DND-41 (cell line): ENCODE data around the gene PUS3.

Experiments
- ATAC-seq: fragments of 200-7000 bp; cut with Tn5 transposase; 3 replicates; pipeline ENCODE4 v1.9.1; 2021; ENCODE audit warnings: low read depth; ENCODE audit not compliant: insufficient read depth
- DNase-seq: peaks from one replicate; pipeline ENCODE4 v3.0.0-alpha.2; 2020
- H2AFZ ChIP-seq: 2 replicates; pipeline ENCODE4 v1.6.0; 2012; ENCODE audit warnings: low read depth, low read length
- H3K27ac ChIP-seq: 2 replicates; pipeline ENCODE4 v1.5.1; 2012; ENCODE audit warnings: low read length, inconsistent platforms
- H3K27me3 ChIP-seq: fragments of 200-600 bp; sonication (generic); 2 replicates; pipeline ENCODE4 v1.6.0; 2012; ENCODE audit warnings: low read length, mild to moderate bottlenecking, inconsistent platforms; ENCODE audit not compliant: insufficient read depth, poor library complexity
- H3K36me3 ChIP-seq: 2 replicates; pipeline ENCODE4 v1.5.1; 2012; ENCODE audit warnings: low read length, inconsistent platforms; ENCODE audit not compliant: insufficient read depth
- H3K4me1 ChIP-seq: 2 replicates; pipeline ENCODE4 v1.5.1; 2012; ENCODE audit warnings: mild to moderate bottlenecking, low read length; ENCODE audit not compliant: insufficient read depth
- H3K4me2 ChIP-seq: 2 replicates; pipeline ENCODE4 v1.6.0; 2012; ENCODE audit warnings: mild to moderate bottlenecking, moderate library complexity, low read length, inconsistent platforms; ENCODE audit not compliant: insufficient read depth
- H3K4me3 ChIP-seq, 2 experiments: fragments of 200-600 bp in 1 of 2; shearing (Covaris generic) in 1 of 2; 2 replicates each; pipeline ENCODE4 v1.5.1; 2012 to 2016; ENCODE audit warnings: inconsistent platforms in 2 of 2, low read length in 2 of 2, mild to moderate bottlenecking in 2 of 2, low read depth in 1 of 2, moderate library complexity in 1 of 2
- H3K79me2 ChIP-seq: 2 replicates; pipeline ENCODE4 v1.6.0; 2012; ENCODE audit warnings: low read length, inconsistent platforms; ENCODE audit not compliant: insufficient read depth
- H3K9ac ChIP-seq: 2 replicates; pipeline ENCODE4 v1.6.0; 2012; ENCODE audit warnings: low read depth, mild to moderate bottlenecking, inconsistent platforms, low read length, moderate library complexity
- H3K9me3 ChIP-seq: 2 replicates; pipeline ENCODE4 v1.5.1; 2012; ENCODE audit warnings: low read length, moderate library complexity, mild to moderate bottlenecking, inconsistent platforms; ENCODE audit not compliant: insufficient read depth, severe bottlenecking
- H4K20me1 ChIP-seq: 2 replicates; pipeline ENCODE4 v1.6.0; 2012; ENCODE audit warnings: low read length; ENCODE audit not compliant: insufficient read depth
- CTCF ChIP-seq: IDR thresholded peaks from 2 replicates; pipeline ENCODE4 v1.5.1; 2012; ENCODE audit warnings: borderline replicate concordance, low read length, moderate library complexity, mild to moderate bottlenecking; ENCODE audit not compliant: poor library complexity, severe bottlenecking; ENCODE audit errors: extremely low read depth
- EZH2 ChIP-seq: IDR thresholded peaks from 3 replicates; pipeline ENCODE4 v1.6.1; 2012; ENCODE audit warnings: borderline replicate concordance, low read depth, mild to moderate bottlenecking, moderate library complexity, low read length, inconsistent platforms; ENCODE audit not compliant: severe bottlenecking

Gene PUS3

GRCh38 chr11:125941267-125941618, 38.2 kb upstream of the PUS3 start:
- no peak for TF ChIP-seq CTCF
- no peak for TF ChIP-seq EZH2

GRCh38 chr11:125940145-125940544, 37.1 kb upstream of the PUS3 start:
- ATAC-seq = no peak

More at GRCh38 chr11:125941267-125941618, 38.2 kb upstream of the PUS3 start:
- H3K36me3 ChIP-seq = no peaks in the 10 kb centered on the region
- peaks cover 8% of the 10 kb centered on the region for H3K4me1 ChIP-seq
- ATAC-seq (no peak), DNase-seq (no peak)
- no peaks in the 10 kb centered on the region for H3K79me2 ChIP-seq
- no peak overlapping the region for H2AFZ ChIP-seq
- H3K9me3 ChIP-seq = no peaks in the 10 kb centered on the region
- H3K9ac ChIP-seq = no peak overlapping the region
- no peak overlapping the region for H3K4me3 ChIP-seq
- no peaks in the 10 kb centered on the region for H3K27me3 ChIP-seq
- no peaks in the 10 kb centered on the region for H4K20me1 ChIP-seq
- no peak overlapping the region for H3K27ac ChIP-seq
- H3K4me2 ChIP-seq = no peak overlapping the region

GRCh38 chr11:125939081-125939521, 36.1 kb upstream of the PUS3 start:
- no peaks in the 10 kb centered on the region for H3K79me2 ChIP-seq
- no peaks in the 10 kb centered on the region for H3K9me3 ChIP-seq
- H3K9ac ChIP-seq = no peak overlapping the region
- peaks cover 8% of the 10 kb centered on the region for H3K4me1 ChIP-seq
- H4K20me1 ChIP-seq = no peaks in the 10 kb centered on the region
- H3K4me3 ChIP-seq = no peak overlapping the region
- H3K4me2 ChIP-seq = no peak overlapping the region
- H3K27ac ChIP-seq = no peak overlapping the region
- H3K27me3 ChIP-seq = no peaks in the 10 kb centered on the region
- H2AFZ ChIP-seq = peak overlapping the region; percentile 79; the same call in 1 of the 2 replicates
- no peak for DNase-seq
- H3K36me3 ChIP-seq = no peaks in the 10 kb centered on the region
- no peak for ATAC-seq
- TF ChIP-seq EZH2 (no peak), CTCF (no peak)

More at GRCh38 chr11:125940145-125940544, 37.1 kb upstream of the PUS3 start:
- Histone ChIP-seq H2AFZ (no peak overlapping the region), H3K79me2 (no peaks in the 10 kb centered on the region), H3K27me3 (no peaks in the 10 kb centered on the region), H3K4me1 (peaks cover 8% of the 10 kb centered on the region), H3K36me3 (no peaks in the 10 kb centered on the region), H3K4me3 (no peak overlapping the region), H3K9ac (no peak overlapping the region), H4K20me1 (no peaks in the 10 kb centered on the region), H3K9me3 (no peaks in the 10 kb centered on the region), H3K4me2 (no peak overlapping the region), H3K27ac (no peak overlapping the region)
- no peak for DNase-seq
- TF ChIP-seq CTCF (no peak), EZH2 (no peak)

GRCh38 chr11:125938418-125938817, 35.4 kb upstream of the PUS3 start:
- H4K20me1 ChIP-seq = no peaks in the 10 kb centered on the region
- TF ChIP-seq EZH2 (no peak), CTCF (no peak)
- H3K9me3 ChIP-seq = no peaks in the 10 kb centered on the region
- ATAC-seq (peak; percentile 66; the same call in 2 of the 3 replicates), DNase-seq (peak; percentile 36)
- H3K4me1 ChIP-seq = peaks cover 8% of the 10 kb centered on the region
- H3K4me2 ChIP-seq = no peak overlapping the region
- H3K27me3 ChIP-seq = no peaks in the 10 kb centered on the region
- H2AFZ ChIP-seq = peak overlapping the region; percentile 79
- no peaks in the 10 kb centered on the region for H3K79me2 ChIP-seq
- no peak overlapping the region for H3K9ac ChIP-seq
- no peaks in the 10 kb centered on the region for H3K36me3 ChIP-seq
- H3K27ac ChIP-seq = no peak overlapping the region
- H3K4me3 ChIP-seq = no peak overlapping the region
